HCT116 (cell line): Measurements from ENCODE around the gene ABCG1. TPM values are rescaled to one million over a fixed set of nuclear protein-coding genes. Genes with fewer than 3 reads are reported as not detected.
"Not testable (repeated sequence)": the region's sequence is repeated elsewhere in the genome, so short reads cannot be mapped to it uniquely, and the experiment has no call there.

ENCODE experiments used
- ATAC-seq: fragments of 200-7000 bp; cut with Tn5 transposase; 2 replicates; pipeline ENCODE4 v1.9.1; 2020; ENCODE audit warnings: mild to moderate bottlenecking, moderate library complexity
- BruUV-seq: library from RNA; stranded (reverse); fragments of 400-500 nt; replicated peaks from 2 replicates; lab custom pipeline; 2021; lab: Mats Ljungman, UMichigan
- CTCF ChIA-PET: fragments of 300-600 bp; sonication (Branson Sonifier 250); formaldehyde crosslinking; loops from one replicate; lab custom pipeline; 2021; ENCODE audit warnings: antibody characterized with exemption; lab: Charles Lee
- POLR2A ChIA-PET: fragments of 300-600, 350-600 bp; sonication (Branson Sonifier 250); formaldehyde crosslinking; loops from one replicate; lab custom pipeline; 2021; ENCODE audit warnings: antibody characterized with exemption; lab: Charles Lee
- RAD21 ChIA-PET, 2 experiments: fragments of 300-600 bp; sonication (Branson Sonifier 250); formaldehyde crosslinking; loops; one replicate each; lab custom pipeline; 2023; ENCODE audit warnings: low total read pairs in 2 of 2; ENCODE audit not compliant: uncharacterized antibody in 2 of 2, unreplicated experiment in 2 of 2, low non-redundant PET in 1 of 2; lab: Charles Lee
- DNase-seq: peaks from one replicate; pipeline ENCODE4 v3.0.0-alpha.2; 2010; ENCODE audit warnings: low read depth, low spot score
- H2AFZ ChIP-seq: fragments of 200-600 bp; shearing (Covaris generic), sonication (generic); 2 replicates; pipeline ENCODE4 v1.6.1; 2017; ENCODE audit warnings: low read depth, mixed run types, mixed read lengths, antibody characterized with exemption, low read length; ENCODE audit not compliant: poor library complexity, severe bottlenecking
- H3K27ac ChIP-seq: 2 replicates; pipeline ENCODE4 v1.5.1; 2012; ENCODE audit warnings: low read depth, low read length
- H3K27me3 ChIP-seq: fragments of 200-600 bp; sonication (generic); 2 replicates; pipeline ENCODE4 v1.6.1; 2016; ENCODE audit warnings: mixed run types, low read length, mixed read lengths; ENCODE audit not compliant: insufficient read depth
- H3K36me3 ChIP-seq, 2 experiments: fragments of 200-500 bp in 1 of 2; fragments of 200-600 bp in 1 of 2; sonication (Bioruptor generic) in 1 of 2; sonication (generic) in 1 of 2; 2 replicates each; pipeline versions ENCODE4 v1.5.1 to v1.6.1; 2014 to 2016; ENCODE audit warnings: low read length in 2 of 2, inconsistent platforms in 1 of 2, mixed read lengths in 1 of 2, mixed run types in 1 of 2; ENCODE audit not compliant: insufficient read depth in 2 of 2, control insufficient read depth in 1 of 2
- H3K4me1 ChIP-seq, 2 experiments: fragments of 200-600 bp in 1 of 2; sonication (generic) in 1 of 2; 2 replicates each; pipeline versions ENCODE4 v1.5.1 to v1.6.1; 2012 to 2017; ENCODE audit warnings: low read length in 2 of 2, inconsistent platforms in 1 of 2, mild to moderate bottlenecking in 1 of 2, mixed read lengths in 1 of 2, mixed run types in 1 of 2, moderate library complexity in 1 of 2; ENCODE audit not compliant: insufficient read depth in 2 of 2, control insufficient read depth in 1 of 2
- H3K4me2 ChIP-seq: fragments of 200-600 bp; sonication (generic); 2 replicates; pipeline ENCODE4 v1.6.1; 2017; ENCODE audit warnings: mixed run types, low read length, mixed read lengths
- H3K4me3 ChIP-seq, 2 experiments: fragments of 200-600 bp in 1 of 2; sonication (generic) in 1 of 2; replicated peaks in 1 of 2; 2 replicates each; pipeline ENCODE4 v1.5.1; 2011 to 2016; ENCODE audit warnings: low read length in 2 of 2, control low read depth in 1 of 2, low read depth in 1 of 2, mild to moderate bottlenecking in 1 of 2, mixed read lengths in 1 of 2, mixed run types in 1 of 2
- H3K79me2 ChIP-seq: fragments of 200-600 bp; sonication (generic); 2 replicates; pipeline ENCODE4 v1.6.1; 2017; ENCODE audit warnings: mild to moderate bottlenecking, mixed run types, low read length, moderate library complexity, mixed read lengths; ENCODE audit not compliant: insufficient read depth
- H3K9ac ChIP-seq: fragments of 200-600 bp; sonication (generic); 2 replicates; pipeline ENCODE4 v1.6.1; 2016; ENCODE audit warnings: low read length, mixed read lengths
- H3K9me2 ChIP-seq: fragments of 200-600 bp; sonication (generic), shearing (Covaris generic); 2 replicates; pipeline ENCODE4 v1.6.1; 2017; ENCODE audit warnings: mixed run types, mild to moderate bottlenecking, moderate library complexity; ENCODE audit not compliant: insufficient read depth
- H3K9me3 ChIP-seq, 2 experiments: fragments of 200-500 bp in 1 of 2; fragments of 200-600 bp in 1 of 2; sonication (Bioruptor generic) in 1 of 2; sonication (generic) in 1 of 2; 2 replicates each; pipeline ENCODE4 v1.6.1; 2014 to 2017; ENCODE audit warnings: low read length in 2 of 2, mixed read lengths in 2 of 2, inconsistent platforms in 1 of 2, low read depth in 1 of 2, mild to moderate bottlenecking in 1 of 2, mixed run types in 1 of 2, moderate library complexity in 1 of 2; ENCODE audit not compliant: control insufficient read depth in 1 of 2, insufficient read depth in 1 of 2
- H4K20me1 ChIP-seq: fragments of 200-600 bp; sonication (generic), shearing (Covaris generic); 2 replicates; pipeline ENCODE4 v1.6.1; 2017; ENCODE audit warnings: mixed run types, mild to moderate bottlenecking, moderate library complexity; ENCODE audit not compliant: insufficient read depth
- intact Hi-C: fragments of 100-400 bp; cut with micrococcal nuclease; formaldehyde crosslinking; loops from 2 replicates; pipeline ENCODE4 v1.10.0; 2022
- total RNA-seq: library from RNA; stranded (reverse); gene quantifications from one replicate; pipeline ENCODE4 v1.2.1, GENCODE V29; 2021; ENCODE audit not compliant: unreplicated experiment
- TF ChIP-seq, protein P1 (sequence below), 3 experiments: fragments of 200-600 bp in 1 of 3; sonication (generic) in 1 of 3; IDR thresholded peaks in 2 of 3; conservative IDR thresholded peaks in 1 of 3; 2 replicates each; pipeline ENCODE4 v1.5.1; 2012 to 2017; ENCODE audit warnings: low read depth in 2 of 3, low read length in 2 of 3, antibody characterized with exemption in 1 of 3, borderline replicate concordance in 1 of 3, control low read depth in 1 of 3, mild to moderate bottlenecking in 1 of 3, mixed read lengths in 1 of 3, mixed run types in 1 of 3, moderate library complexity in 1 of 3; ENCODE audit not compliant: insufficient read depth in 1 of 3

The ABCG1 gene
- total RNA-seq, 1 experiment from 2014 or later = 1.6 TPM

GRCh38 chr21:42180001-42180400, 38.9 kb upstream of the ABCG1 start:
- ATAC-seq, intact Hi-C loops, H3K4me3 ChIP-seq, H3K9ac ChIP-seq, H4K20me1 ChIP-seq, H3K4me2 ChIP-seq, H3K27me3 ChIP-seq, BruUV-seq, H3K27ac ChIP-seq, POLR2A ChIA-PET, H2AFZ ChIP-seq, H3K9me2 ChIP-seq, H3K79me2 ChIP-seq, H3K36me3 ChIP-seq, DNase-seq, CTCF ChIA-PET, H3K4me1 ChIP-seq, H3K9me3 ChIP-seq, RAD21 ChIA-PET: not testable (repeated sequence)

- Histone ChIP-seq H3K4me3 (no peak overlapping the region), H3K79me2 (no peaks in the 10 kb centered on the region), H2AFZ (no peak overlapping the region), H3K27ac (no peak overlapping the region), H3K9me2 (no peaks in the 10 kb centered on the region), H3K9ac (no peak overlapping the region), H3K27me3 (no peaks in the 10 kb centered on the region), H3K36me3 (no peaks in the 10 kb centered on the region), H4K20me1 (no peaks in the 10 kb centered on the region), H3K4me1 (no peaks in the 10 kb centered on the region), H3K9me3 (no peaks in the 10 kb centered on the region), H3K4me2 (no peak overlapping the region)
- no peak for ATAC-seq
- ChIA-PET CTCF (no interaction called here), RAD21 (no interaction called here), POLR2A (no interaction called here)
- no peak for DNase-seq
- TF ChIP-seq, protein P1, sequence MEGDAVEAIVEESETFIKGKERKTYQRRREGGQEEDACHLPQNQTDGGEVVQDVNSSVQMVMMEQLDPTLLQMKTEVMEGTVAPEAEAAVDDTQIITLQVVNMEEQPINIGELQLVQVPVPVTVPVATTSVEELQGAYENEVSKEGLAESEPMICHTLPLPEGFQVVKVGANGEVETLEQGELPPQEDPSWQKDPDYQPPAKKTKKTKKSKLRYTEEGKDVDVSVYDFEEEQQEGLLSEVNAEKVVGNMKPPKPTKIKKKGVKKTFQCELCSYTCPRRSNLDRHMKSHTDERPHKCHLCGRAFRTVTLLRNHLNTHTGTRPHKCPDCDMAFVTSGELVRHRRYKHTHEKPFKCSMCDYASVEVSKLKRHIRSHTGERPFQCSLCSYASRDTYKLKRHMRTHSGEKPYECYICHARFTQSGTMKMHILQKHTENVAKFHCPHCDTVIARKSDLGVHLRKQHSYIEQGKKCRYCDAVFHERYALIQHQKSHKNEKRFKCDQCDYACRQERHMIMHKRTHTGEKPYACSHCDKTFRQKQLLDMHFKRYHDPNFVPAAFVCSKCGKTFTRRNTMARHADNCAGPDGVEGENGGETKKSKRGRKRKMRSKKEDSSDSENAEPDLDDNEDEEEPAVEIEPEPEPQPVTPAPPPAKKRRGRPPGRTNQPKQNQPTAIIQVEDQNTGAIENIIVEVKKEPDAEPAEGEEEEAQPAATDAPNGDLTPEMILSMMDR (IDR thresholded peaks at IDR 0.05 in 2 of 3, conservative IDR thresholded peaks at IDR 0.05 in 1 of 3; ENCODE audit: borderline replicate concordance in 1 of 3, insufficient read depth in 1 of 3, low read depth in 2 of 3, low read length in 2 of 3) = no peak
- intact Hi-C loops = no loop called here
- BruUV-seq = no TSS peak
These were observed 36.1 kb upstream of the ABCG1 start for GRCh38 chr21:42182713-42183371.
